Stimulated activated CD8-positive, alpha-beta memory T cell treated with anti-CD3 and anti-CD28 coated beads, Interleukin-12 subunit alpha, Interleukin-12 subunit beta, amount 100 ng/mL, for 1 hour (primary cell): ENCODE measurements around the gene IGFL2.
"Not testable (repeated sequence)": the region's sequence is repeated elsewhere in the genome, so short reads cannot be mapped to it uniquely, and the experiment has no call there.

Experiments used
- DNase-seq: peaks from one replicate; pipeline ENCODE4 v3.0.0-alpha.2; 2020; ENCODE audit warnings: low read depth

IGFL2 gene

GRCh38 chr19:46147791-46148288, at the start of gene IGFL2:
Gene IGFL2 (plus strand): TSS chr19:46148238. CDS start chr19:46148279, 41 bp downstream.
- DNase-seq = no peak

- DNase-seq = no peak
Measured at GRCh38 chr19:46100344-46100743, 47.7 kb upstream of the IGFL2 start.

GRCh38 chr19:46101293-46101692, 46.7 kb upstream of the IGFL2 start:
- DNase-seq = no peak

- not testable (repeated sequence) for DNase-seq
Measured at GRCh38 chr19:46102333-46102732, 45.7 kb upstream of the IGFL2 start.

- no peak for DNase-seq
Measured at GRCh38 chr19:46107371-46107770, 40.7 kb upstream of the IGFL2 start.

GRCh38 chr19:46109876-46110275, 38.2 kb upstream of the IGFL2 start:
- DNase-seq = no peak

GRCh38 chr19:46111376-46111775, 36.7 kb upstream of the IGFL2 start:
- no peak for DNase-seq

- no peak for DNase-seq
Measured at GRCh38 chr19:46112527-46112926, 35.5 kb upstream of the IGFL2 start.

GRCh38 chr19:46113726-46114125, 34.3 kb upstream of the IGFL2 start:
- no peak for DNase-seq

GRCh38 chr19:46115396-46116106, 32.5 kb upstream of the IGFL2 start:
- no peak for DNase-seq

GRCh38 chr19:46116121-46116520, 31.9 kb upstream of the IGFL2 start:
- no peak for DNase-seq

GRCh38 chr19:46118136-46118535, 29.9 kb upstream of the IGFL2 start:
- DNase-seq = no peak

- DNase-seq = no peak
Measured at GRCh38 chr19:46124638-46125115, 23.4 kb upstream of the IGFL2 start, which contains the start of gene IGFL3. Gene IGFL3 (minus strand): TSS chr19:46124688. CDS start chr19:46124649, 39 bp downstream.

- DNase-seq = no peak
Measured at GRCh38 chr19:46125447-46125846, 22.6 kb upstream of the IGFL2 start.

- DNase-seq = no peak
Measured at GRCh38 chr19:46126086-46126580, 21.9 kb upstream of the IGFL2 start.

- DNase-seq = no peak
Measured at GRCh38 chr19:46131485-46132143, 16.4 kb upstream of the IGFL2 start.

GRCh38 chr19:46132508-46133100, 15.4 kb upstream of the IGFL2 start:
- no peak for DNase-seq

- no peak for DNase-seq
Measured at GRCh38 chr19:46133101-46133627, 14.9 kb upstream of the IGFL2 start.

GRCh38 chr19:46133777-46134241, 14.2 kb upstream of the IGFL2 start:
- DNase-seq = no peak

- no peak for DNase-seq
Measured at GRCh38 chr19:46134527-46134926, 13.5 kb upstream of the IGFL2 start.

- no peak for DNase-seq
Measured at GRCh38 chr19:46137915-46138473, 10.0 kb upstream of the IGFL2 start.

- no peak for DNase-seq
Measured at GRCh38 chr19:46141421-46141820, 6.6 kb upstream of the IGFL2 start.
